Measurements from ENCODE around the gene EIF5.

- no peak for TF ChIP-seq CTCF (IDR thresholded peaks at IDR 0.05; ENCODE audit: low read depth, low read length, poor library complexity, severe bottlenecking)
- no peak for TF ChIP-seq EZH2phosphoT487 (IDR thresholded peaks at IDR 0.05; ENCODE audit: borderline replicate concordance, low read length)
These were observed 23.4 kb upstream of the EIF5 start for GRCh38 chr14:103310576-103311095.
